GM21619 (cell line): ENCODE data around the gene WNT3.
"Not testable (repeated sequence)": the region's sequence is repeated elsewhere in the genome, so short reads cannot be mapped to it uniquely, and the experiment has no call there.

Experiments
- ATAC-seq: cut with Tn5 transposase; IDR thresholded peaks from one replicate; pipeline ENCODE4 v1.9.1; 2021; ENCODE audit not compliant: unreplicated experiment

WNT3 gene, protein sequence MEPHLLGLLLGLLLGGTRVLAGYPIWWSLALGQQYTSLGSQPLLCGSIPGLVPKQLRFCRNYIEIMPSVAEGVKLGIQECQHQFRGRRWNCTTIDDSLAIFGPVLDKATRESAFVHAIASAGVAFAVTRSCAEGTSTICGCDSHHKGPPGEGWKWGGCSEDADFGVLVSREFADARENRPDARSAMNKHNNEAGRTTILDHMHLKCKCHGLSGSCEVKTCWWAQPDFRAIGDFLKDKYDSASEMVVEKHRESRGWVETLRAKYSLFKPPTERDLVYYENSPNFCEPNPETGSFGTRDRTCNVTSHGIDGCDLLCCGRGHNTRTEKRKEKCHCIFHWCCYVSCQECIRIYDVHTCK

DNA sequence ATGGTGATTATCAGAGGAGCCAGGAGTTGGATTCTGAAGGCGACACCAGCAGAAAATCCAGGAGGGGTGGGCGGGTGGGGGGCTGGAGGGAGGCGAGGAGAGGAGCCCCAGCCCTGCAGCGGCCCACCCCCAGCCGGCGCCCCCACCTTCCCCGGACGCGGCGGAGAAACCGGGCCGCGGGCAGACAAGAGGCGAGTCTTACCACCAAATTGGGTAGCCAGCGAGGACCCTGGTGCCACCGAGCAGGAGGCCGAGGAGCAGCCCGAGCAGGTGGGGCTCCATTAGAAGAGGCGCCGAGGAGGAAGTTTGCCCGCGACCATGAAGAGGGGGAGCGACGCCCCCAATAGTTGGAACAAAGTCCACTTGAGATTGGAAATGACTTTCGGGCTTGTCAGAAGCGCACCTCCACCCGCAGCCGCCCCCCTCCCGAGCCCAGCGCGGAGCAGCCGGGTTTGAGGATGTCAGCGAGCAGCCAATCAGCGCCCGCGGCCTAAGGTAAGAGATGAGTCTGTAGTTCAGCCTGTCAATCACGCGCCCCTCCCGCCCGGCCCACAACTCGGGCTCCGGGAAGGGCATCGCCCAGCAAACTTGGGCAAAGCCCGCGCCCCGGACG lies at the start of gene WNT3:
WNT3 (minus strand) TSS at position 377 of the 613 bp plus-strand sequence; CDS start at position 282, 95 bp downstream.
- no peak for ATAC-seq

DNA sequence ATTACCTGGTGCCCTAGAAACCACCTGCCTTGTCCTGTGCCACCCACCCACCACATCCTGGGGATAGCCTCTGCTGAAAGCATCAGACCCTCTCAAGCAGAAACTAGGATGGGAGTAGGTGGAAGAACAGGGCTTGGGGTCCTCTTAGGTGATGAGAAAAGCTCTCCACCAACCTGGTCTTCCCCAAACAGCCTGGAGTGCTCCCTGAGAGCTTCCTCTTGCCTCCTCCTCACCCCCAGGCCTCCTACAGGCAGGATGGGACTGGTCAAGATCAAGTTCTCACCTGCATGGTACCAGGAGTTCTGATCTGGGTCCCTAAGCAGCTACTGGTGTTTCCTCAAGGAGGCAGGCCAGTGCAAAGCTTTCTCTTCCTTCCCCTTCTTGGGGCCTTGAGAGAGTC lies 48.3 kb upstream of the WNT3 start:
- ATAC-seq, result no peak

DNA sequence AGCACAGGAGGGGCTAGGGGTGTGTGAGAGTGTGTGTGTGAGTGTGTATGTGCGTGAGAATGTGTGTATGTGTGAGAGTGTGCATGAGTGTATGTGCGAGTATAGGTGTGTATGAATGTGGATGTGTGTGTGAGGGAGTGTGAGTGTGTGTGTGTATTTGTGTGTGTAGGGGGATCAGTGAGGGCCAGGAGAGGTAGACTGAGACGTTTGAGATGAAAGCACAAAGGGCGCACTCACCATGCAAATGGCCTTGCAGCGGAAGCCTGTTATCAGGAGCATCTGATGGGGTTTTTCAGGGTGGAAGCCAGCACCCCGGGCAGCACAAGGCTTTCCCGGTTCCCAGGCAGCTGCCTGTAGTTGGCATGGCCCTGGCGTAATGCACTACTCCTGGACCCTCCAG lies 47.8 kb upstream of the WNT3 start:
- ATAC-seq, result no peak

DNA sequence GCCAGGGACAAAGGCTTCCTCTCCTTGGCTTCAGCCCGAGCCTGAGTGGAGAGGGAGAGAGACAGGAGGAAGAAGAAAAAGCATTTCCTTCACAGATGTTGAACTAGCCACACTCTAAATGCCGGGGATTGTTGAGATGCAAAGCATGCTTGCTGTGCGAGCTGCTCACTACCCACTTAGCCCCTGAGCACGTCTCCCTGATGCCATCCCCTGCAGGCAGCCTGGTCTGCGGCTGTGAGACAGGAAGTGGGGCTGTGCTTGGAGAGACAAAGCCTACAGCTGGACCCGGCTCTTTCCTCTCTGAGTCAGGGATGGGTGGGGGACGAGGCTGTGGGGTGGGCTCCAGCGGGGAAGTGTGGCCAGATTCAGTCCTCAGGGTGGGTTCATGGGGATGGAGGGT lies 46.6 kb upstream of the WNT3 start:
- ATAC-seq, result no peak

DNA sequence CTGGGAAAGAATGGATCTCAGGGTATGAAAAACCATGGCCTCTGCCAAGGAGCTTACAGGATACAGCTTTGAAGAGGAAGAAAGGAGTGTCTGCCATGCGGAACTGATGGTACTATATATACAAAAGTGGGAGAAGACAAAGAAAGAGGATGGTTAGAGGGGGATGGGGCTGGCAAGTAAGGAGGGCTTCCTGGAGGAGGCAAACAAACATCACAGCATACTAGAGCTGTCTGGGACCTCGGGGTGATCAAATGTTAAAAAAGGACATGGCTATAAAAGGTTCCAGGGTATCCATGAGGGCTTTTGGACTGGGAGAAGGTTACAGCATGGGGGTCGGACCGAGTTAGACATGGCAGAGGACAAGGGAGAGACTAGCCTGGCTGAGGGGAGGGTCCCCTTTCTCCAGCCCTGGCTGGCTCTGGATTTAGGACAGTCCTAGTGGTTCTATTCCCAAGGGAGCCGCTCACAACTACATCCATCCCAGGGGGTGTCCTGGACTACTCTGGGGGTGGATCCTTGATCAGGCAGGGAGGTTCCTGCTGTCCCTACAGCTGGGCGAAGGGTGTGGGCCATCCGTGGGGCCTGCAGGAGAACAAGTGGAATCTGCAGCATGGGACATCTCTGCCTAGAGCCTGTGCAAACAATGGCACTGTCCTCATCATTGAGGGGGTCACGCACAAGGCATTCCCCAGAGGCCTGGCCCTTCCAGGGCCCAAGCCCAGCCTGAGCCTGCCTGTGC lies 45.1 kb upstream of the WNT3 start:
- ATAC-seq, result no peak

DNA sequence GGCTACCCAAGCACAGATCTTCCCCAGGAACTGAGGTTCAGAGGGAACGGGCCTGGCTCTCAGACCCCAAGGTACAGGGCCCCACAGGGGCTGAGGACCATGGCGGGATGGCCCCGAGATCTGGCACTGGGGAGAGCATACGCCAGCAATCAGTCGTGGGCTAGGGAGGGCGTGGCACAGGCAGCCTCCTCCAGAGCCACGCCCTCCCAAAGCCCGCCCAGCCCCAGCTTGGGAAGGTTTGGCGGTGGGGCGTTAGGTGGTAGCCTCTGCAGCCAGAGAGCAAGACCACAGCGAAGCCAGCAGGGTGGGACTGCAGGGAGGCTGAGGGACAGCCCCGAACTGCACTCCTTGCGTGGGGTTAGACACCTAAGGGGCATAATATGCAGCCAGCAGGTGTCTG lies 44.5 kb upstream of the WNT3 start:
- no peak for ATAC-seq

DNA sequence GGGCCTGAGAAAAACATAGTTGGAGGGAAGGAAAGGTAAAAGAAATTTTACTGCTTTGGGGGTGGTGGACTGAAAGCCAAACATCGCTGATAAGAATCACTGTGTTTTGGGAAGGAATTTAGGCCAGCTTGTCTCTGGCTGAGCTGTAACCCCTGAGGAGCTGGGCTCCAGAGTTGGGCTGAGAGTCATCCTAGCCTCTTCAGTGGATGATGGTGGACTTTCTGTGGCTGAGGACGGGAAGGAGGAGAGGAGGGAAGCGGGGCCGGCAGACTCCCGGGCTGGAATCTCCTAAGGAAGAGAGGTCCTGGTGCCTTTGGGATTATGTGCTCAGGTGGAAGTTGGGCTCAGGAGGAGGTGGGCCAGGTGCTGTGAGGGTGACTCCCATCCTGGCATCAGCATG lies 41.5 kb upstream of the WNT3 start:
- no peak for ATAC-seq

DNA sequence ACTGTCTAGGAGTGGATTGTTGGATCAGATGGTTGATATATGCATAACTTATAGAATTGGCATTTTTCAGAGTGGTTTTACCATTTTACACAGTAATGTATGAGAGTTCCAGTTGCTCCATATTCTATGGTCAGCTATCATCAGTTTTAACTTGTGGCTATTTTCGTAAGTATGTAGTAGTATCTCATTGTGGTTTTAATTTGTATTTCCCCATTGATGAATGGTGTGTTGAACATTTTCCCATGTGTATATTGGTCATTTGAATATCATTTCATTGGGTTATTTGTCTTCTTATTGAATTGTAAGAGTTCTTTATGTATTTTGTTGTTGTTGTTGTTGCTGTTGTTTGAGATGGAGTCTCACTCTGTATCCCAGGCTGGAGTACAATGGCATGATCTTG lies 39.1 kb upstream of the WNT3 start:
- no peak for ATAC-seq

DNA sequence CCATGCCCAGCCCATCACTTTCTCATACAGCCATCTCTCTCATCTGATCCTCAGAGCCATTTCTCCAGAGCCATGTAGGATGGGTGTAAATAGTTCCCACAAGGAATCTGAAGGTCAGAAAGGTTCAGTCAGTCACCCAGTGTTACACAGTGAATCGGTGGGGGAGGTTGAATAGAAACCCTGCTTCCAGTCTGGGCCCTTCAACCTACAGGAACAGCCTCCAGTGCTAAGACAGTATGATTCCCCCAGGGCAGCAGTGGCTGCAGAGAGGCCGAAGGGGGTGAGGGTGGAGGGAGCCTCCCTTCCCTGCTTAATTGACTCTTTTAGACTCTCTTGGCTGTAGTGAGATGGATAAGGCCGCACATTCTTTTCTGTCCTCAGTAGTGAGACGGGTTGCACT lies 36.5 kb upstream of the WNT3 start:
- no peak for ATAC-seq

DNA sequence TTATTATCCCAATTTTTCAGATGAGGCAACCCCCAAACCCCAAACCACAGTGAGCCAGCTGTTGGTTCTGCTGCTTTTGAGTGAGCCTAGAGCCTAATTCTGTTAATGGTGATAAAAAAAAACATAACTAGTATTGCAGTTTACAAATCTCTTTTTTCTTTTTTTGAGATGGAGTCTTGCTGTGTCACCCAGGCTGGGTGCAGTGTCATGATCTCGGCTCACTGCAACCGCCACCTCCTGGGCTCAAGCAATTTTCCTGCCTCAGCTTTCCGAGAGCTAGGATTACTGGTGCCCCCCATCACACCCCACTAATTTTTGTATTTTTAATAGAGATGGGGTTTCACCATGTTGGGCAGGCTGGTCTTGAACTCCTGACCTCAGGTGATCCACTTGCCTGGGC lies 36.0 kb upstream of the WNT3 start:
- no peak for ATAC-seq

DNA sequence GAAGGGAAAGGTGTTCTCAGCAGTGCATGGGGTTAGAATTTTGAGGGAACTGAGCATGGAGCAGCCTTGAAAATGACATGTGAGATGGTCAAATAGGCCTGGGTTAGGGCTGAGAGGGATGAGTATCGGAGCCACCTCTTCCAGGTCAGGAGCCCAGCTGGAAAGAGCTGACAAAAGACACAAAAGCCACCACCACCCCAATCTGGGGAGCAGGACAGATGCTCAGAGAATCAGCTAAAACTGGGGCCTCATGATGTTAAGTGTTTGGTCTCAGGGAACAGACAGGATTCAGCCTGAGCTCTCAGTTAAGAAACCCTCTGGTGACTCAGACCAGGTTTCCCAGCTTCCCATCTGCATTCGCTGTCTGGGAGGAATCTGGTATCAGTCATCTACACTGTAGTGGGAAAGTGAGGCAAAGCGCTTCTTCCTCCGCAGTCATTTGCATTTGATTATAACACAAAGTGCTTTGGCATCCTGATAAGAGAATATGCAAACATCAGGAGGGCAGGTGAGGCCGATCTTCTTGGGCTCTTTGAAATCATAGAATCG lies 35.5 kb upstream of the WNT3 start:
- ATAC-seq, result no peak

DNA sequence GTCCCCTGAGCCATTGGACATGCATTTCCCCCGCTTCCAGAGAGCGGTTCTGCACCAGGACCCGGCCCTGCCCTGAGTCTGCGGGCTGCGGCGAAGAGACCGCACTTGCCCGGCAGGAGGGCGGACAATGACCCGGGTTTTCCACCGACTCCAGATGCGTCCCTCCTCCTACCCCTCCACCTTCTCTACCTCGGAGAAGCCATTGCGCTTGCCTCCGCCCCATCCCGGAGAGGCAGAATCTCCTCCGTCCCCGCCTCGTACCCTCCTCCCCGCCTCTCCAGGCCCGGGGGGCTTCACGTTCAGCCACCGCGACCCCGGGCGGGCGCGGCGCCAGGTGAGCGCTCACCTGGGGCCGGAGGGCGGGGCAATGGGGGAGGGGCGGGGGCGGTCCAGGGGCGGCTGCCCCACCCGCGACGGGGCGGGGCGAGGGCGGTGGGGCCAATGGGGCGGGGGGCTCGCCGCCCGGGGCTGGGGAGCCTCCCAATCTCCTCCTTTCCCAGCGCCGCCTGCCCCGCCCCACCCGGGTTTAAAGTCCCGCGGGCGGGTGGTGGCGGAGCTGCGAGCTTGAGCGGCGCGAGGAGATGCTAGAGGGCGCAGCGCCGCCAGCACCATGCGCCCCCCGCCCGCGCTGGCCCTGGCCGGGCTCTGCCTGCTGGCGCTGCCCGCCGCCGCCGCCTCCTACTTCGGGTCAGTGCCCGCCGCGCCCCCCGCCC lies 32.7 kb upstream of the WNT3 start, which contains the start of gene WNT9B:
WNT9B (plus strand) TSS at position 555 of the 713 bp plus-strand sequence; CDS start at position 611, 56 bp downstream.
- ATAC-seq, result no peak

DNA sequence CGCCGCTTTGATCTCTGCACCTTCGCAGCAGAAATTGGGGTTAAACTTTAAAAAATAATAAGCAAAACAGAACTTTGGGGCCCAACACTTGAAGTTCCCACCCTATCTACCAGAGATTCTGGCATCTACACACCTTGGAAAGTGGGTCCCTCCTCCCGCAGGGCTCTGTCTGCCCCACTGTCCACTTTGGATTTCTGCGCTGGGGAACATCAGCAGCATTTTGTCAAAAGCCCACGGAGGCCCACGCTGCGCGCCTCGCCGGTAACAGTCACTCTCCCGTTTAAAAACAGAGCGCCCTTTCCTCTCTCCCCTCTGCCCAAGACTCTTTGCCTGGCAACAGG lies 32.2 kb upstream of the WNT3 start:
- ATAC-seq, result no peak

DNA sequence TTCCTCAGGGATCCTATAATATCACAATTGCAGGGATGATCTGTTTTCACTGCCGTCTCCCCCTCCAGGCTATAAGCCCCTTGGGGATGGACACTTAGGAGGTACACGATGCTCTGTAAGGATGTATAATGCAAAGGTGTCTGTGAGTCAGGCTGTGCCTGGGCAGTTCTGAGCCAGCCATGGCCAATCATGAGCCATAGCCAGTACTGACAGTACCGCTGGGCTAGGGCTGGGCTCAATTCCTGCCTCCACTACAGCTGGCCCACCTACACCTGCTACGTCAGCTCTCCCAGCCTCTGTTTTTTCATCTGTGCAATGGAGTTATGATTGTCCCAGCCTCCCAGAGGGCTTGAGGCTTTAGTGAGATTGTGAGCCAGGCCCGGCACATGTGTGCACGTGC lies 30.0 kb upstream of the WNT3 start:
- no peak for ATAC-seq

DNA sequence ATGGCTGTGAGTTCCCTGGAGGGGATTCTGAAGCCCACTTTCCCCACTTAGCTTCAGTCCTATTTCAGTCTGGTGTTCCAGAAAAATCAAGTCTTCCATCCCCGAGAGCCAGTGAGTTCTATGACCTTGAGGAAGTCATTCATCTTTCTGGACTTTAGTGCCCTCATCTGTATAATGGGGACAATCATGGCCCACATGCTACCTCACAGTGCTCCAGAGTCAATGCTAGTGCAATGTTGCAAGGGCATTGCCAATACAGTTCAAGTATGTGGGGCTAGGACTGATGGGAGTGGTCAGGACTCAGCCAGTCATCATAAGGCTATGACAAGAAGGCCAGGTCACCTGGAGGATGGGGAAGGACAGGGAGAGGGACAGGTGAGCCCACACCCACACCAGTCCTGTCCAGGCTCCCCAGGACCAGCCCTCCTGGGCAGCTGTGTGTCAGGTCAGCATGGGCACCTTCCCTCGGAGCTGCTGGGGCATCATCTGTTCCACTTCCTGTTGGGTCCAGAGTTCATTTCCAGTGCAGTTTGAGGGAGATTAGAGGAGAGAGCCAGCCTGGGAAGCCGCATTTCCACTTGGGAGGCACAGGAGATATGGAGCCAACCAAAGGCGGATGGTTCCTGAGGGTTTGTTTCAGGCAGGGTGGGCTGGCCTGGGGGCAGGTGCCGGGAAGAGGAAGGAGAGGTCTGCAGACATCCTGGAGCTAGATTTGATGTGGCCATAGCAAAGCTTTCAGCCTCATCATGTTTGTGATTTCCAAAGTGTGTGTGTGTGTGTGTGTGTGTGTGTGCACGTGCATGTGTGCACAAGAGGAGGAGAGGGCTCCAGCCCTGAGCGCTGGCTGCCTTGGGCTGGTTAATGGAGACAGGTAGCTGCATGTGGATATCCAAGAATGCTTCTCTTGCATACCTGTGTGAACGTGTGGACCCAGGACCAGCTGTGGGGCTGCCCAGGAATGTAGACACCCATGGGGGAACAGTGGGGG lies 29.0 kb upstream of the WNT3 start:
- ATAC-seq, result no peak

DNA sequence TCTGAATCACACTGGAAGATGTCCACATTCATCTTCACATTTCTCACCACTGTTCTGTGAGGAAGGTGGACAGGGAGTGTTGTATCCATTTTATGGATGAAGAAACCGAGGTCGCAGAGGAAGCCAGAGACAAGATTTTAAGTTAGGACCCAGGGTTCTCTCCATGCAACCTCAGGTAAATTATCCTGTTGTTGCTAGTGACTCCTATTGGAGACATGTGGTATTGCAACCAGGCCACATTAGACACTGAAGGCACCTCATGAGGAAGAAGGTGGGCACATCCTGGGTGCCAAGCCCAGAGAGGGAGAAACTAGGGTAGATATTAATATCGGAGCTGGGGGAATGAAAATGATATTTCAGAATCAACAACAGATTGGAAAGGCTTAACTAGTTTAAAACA lies 24.3 kb upstream of the WNT3 start:
- no peak for ATAC-seq

DNA sequence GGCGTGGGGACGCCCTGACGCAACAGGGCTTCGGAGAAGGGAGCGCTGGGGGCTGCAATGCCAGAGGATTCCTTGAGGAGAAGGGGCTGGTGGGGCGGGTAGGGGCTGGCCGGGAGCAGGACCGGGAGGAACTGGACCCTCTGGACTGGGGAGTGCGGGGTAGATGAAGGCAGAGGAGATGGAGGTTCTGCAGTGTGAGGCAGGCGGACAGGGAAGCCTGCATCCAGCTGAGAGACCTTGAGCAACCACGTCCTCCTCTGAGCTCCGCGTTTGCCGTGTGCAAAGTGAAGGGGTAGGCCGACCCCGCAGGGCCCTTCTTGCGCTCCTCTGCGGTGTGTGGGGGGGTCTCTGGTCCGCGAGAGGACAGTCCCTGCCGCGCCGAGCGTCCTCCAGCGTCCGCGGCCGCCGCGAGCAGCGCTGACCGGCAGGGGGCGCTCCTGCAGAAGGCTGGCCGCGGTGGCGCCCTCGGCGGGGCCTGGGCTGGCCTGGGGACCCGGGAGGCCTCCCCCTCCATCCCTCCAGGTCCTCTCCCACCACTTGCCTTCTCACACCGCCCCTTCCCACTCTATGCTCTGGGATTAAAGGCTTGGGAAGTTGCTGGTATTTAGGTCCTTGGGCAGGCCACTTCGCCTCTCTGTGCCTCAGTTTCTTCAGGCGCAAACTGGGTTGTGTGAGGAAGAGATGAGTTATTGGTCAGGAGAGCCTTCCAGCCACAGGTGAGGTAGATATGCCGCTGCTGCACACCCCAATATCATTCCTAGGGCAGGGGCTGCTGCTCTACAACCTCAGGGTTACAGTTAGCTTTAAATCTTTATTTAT lies 23.3 kb upstream of the WNT3 start:
- ATAC-seq, result no peak

DNA sequence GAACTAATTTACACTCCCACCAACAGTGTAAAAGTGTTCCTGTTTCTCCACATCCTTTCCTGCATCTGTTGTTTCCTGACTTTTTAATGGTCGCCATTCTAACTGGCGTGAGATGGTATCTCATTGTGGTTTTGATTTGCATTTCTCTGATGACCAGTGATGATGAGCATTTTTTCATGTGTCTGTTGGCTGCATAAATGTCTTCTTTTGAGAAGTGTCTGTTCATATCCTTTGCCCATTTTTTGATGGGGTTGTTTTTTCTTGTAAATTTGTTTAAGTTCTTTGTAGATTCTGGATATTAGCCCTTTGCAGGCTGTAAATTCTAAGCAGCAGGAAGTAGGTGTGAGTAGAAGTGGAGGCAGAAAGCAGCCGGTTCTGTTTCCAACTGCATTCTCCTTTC lies 22.1 kb upstream of the WNT3 start:
- ATAC-seq, result not testable (repeated sequence)

DNA sequence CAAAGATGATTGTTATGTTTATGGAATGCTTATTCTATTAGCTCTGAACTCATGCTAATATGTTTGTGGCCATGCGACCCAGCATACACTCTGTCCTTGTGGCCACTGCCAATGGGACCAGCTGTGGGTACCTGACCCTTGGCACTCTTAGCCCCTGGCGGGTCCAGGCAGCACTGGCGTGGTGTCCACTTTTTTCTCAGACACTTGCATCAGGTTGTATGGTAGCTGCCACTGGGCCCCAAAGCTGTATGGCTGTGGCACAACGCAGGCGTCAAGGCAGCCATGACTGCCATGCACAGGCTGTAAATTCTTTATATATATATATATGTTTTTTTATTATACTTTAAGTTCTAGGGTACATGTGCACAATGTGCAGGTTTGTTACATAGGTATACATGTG lies 20.7 kb upstream of the WNT3 start:
- no peak for ATAC-seq
